Esophagus muscularis mucosa (tissue), 4 donors: ENCODE results near the gene SAFB.
A peak's percentile ranks its signal among the peaks of the same experiment; 100 is the strongest.

Experiments
- EP300 ChIP-seq: sonication (generic); formaldehyde crosslinking; IDR thresholded peaks from one replicate; pipeline ENCODE4 v1.6.1; 2017; ENCODE audit warnings: antibody characterized with exemption
- POLR2A ChIP-seq: fragments of 450-650 bp; IDR thresholded peaks from one replicate; pipeline ENCODE4 v1.6.1; 2017; ENCODE audit warnings: antibody characterized with exemption, moderate library complexity, mild to moderate bottlenecking, low read depth
- POLR2AphosphoS5 ChIP-seq, 2 donors: sonication (generic); formaldehyde crosslinking; IDR thresholded peaks; one replicate each; pipeline ENCODE4 v1.6.1; 2017; ENCODE audit warnings: antibody characterized with exemption in 2 of 2
- TF ChIP-seq, protein P1 (sequence below), 3 experiments: fragments of 200-600 bp in 2 of 3; fragments of 450-650 bp in 1 of 3; sonication (generic) in 2 of 3; IDR thresholded peaks; one replicate each; pipeline ENCODE4 v1.5.1; 2017 to 2019; ENCODE audit warnings: antibody characterized with exemption in 3 of 3, mild to moderate bottlenecking in 2 of 3, moderate library complexity in 1 of 3

DNA sequence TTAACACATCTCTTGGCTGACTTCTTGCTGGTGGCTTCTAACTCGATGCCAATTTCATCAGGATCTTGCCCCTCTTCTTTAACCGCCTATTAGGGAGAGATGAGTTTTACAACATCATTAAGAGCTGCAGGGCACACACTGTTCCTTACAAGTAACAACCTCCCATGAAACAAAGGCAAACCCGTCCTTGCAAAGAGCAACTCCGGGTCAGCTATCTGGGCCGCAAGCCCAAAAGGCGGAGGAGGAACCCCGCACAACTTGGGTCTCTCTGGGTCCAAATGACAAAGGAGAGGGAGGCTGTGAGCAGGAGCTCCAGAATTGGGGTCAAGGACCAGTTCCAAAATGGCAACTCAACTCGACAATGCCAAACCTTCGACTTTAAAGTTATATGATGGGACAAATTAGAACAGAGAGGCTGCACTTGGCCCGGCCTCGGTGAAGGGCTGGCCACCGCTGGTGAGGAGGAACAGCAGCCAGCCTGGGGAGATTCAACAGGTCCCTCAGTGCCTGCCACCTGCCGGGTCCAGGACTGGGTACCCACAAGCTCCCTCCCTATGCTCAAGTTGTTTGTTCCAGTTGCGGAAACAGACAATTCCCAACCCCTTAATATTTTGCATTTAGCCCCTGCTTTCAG, 1.5 kb upstream of the SAFB start:
- TF ChIP-seq, protein P1, sequence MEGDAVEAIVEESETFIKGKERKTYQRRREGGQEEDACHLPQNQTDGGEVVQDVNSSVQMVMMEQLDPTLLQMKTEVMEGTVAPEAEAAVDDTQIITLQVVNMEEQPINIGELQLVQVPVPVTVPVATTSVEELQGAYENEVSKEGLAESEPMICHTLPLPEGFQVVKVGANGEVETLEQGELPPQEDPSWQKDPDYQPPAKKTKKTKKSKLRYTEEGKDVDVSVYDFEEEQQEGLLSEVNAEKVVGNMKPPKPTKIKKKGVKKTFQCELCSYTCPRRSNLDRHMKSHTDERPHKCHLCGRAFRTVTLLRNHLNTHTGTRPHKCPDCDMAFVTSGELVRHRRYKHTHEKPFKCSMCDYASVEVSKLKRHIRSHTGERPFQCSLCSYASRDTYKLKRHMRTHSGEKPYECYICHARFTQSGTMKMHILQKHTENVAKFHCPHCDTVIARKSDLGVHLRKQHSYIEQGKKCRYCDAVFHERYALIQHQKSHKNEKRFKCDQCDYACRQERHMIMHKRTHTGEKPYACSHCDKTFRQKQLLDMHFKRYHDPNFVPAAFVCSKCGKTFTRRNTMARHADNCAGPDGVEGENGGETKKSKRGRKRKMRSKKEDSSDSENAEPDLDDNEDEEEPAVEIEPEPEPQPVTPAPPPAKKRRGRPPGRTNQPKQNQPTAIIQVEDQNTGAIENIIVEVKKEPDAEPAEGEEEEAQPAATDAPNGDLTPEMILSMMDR (IDR thresholded peaks at IDR 0.05): no peak
- TF ChIP-seq POLR2A (no peak), POLR2AphosphoS5 (IDR thresholded peaks at IDR 0.05) (peak; percentile 67 to 71), EP300 (no peak)
